Measurements from ENCODE around the gene TOR1B. TPM values are rescaled to one million over a fixed set of nuclear protein-coding genes. Genes with fewer than 3 reads are reported as not detected.

Gene TOR1B
- total RNA-seq = 14.5 and 24.9 TPM in 2 replicates

GRCh38 chr9:129802833-129803675 is at the start of gene TOR1B:
Gene TOR1B (plus strand): TSS chr9:129803184. CDS start chr9:129803213, 29 bp downstream.

GRCh38 chr9:129823935-129824601 is 21.1 kb downstream of the TOR1B start, which contains the start of gene TOR1A:
Gene TOR1A (minus strand): TSS chr9:129824136. CDS start chr9:129824085, 51 bp downstream.

GRCh38 chr9:129835128-129835859 is 32.3 kb downstream of the TOR1B start, which contains the start of the genes C9orf78 and USP20:
Gene C9orf78 (minus strand): TSS chr9:129835275. CDS start chr9:129835221, 54 bp downstream.
Gene USP20 (plus strand): TSS chr9:129835458. CDS start chr9:129852556, 17,098 bp downstream.

Other genes with a start within 250 kb of the TOR1B start
- 0.39 TPM in 1 of 2 replicates, not detected in the other for gene C9orf50, start 182.1 kb upstream of the TOR1B start, total RNA-seq
- 10.6 and 20.4 TPM in 2 replicates for gene NTMT1, start 177.0 kb upstream of the TOR1B start, total RNA-seq
- gene ASB6, start 161.0 kb upstream of the TOR1B start, total RNA-seq = 11.4 and 19.7 TPM in 2 replicates
- gene PRRX2, start 137.5 kb upstream of the TOR1B start, total RNA-seq = not detected in 2 replicates
- 309 and 422 TPM in 2 replicates for gene PTGES, start 50.1 kb upstream of the TOR1B start, total RNA-seq
- gene TOR1A, start 21.0 kb downstream of the TOR1B start, total RNA-seq = 22.8 and 41.2 TPM in 2 replicates
- 22.2 and 27.9 TPM in 2 replicates for gene C9orf78, start 32.1 kb downstream of the TOR1B start, total RNA-seq
- 10.6 and 14.9 TPM in 2 replicates for gene USP20, start 32.3 kb downstream of the TOR1B start, total RNA-seq
- 19.8 and 40.4 TPM in 2 replicates for gene FNBP1, start 240.0 kb downstream of the TOR1B start, total RNA-seq